ENCODE results near the gene TMPRSS6. TPM values are rescaled to one million over a fixed set of nuclear protein-coding genes. Genes with fewer than 3 reads are reported as not detected.

Gene TMPRSS6
- polyA plus RNA-seq, 3 donors: not detected

DNA sequence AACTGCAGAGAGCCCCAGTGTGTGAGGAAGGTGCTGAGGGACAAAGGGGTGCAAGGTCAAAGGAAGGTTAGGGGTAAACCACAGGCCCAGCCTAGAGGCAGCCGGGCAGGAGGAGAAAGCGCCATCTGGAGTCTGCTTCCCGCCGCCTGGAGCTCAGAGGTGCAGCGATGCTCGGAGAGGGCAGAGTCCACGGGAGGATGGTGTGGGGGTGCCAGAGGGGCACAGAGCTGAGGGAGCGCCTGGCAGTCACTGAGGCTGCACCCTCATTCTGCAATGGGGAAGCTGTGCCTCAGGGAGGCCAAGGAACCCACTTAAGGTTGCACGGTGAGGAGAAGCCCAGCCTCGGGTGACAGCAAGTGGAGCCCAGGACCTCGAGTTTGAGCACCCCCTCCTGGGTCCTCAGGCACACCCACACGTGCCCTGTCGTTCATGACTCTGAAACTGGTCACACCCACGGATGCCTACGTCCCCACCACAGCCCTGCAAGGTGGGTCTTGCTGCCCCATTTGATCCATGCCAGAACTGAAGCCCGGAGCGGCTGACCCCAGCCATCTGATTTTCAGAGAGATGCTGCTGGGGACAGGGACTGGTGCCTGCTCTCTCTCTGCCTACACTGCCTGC, 38.6 kb upstream of the TMPRSS6 start:
- H3K4me1 ChIP-seq (ENCODE audit: control insufficient read depth in 1 of 2, insufficient read depth in 2 of 2, low read length in 2 of 2): no peaks in the 10 kb centered on the region
- H3K79me2 ChIP-seq (ENCODE audit: insufficient read depth, low read length): no peaks in the 10 kb centered on the region

DNA sequence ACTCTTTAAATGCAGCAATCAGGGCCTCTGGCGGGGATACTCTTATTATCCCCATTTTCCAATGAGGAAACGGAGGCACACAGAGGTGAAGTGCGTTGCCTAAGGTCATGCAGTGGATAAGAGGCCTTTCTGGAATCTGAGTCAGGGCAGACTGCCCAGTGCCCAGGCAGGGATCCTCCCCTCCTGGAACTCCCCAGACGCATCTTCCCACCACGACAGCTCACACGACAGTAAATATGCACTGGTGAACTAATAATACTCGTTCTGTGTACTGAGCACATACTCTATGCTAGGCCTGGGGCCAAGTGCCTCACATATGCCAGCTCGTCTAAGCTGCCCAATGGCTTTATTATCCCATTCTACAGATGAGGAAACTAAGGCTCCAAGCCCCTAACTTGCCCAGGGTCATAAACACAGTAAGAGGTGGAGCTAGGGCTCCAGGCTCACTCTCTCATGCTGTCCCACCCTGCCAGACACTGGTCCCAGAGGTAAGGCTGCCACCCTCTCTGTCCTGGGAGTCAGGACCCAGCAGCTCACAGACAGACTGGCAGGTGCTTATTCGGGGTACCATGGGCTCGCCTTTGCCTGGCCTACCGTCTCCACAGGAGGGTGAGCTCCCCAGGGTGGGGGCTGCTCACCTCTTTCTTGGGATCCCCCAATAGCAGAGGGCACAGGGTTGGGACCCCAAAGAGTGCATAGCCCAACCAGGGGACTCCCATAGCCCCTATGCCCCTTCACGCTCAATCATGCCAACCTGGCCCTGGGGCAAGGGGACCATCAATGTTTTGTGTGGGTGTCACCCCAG, 37.9 kb upstream of the TMPRSS6 start:
- H3K36me3 ChIP-seq (replicated peaks in 1 of 2; ENCODE audit: control insufficient read depth in 1 of 2, insufficient read depth in 2 of 2, low read length in 2 of 2): no peaks in the 10 kb centered on the region
- H3K27me3 ChIP-seq (ENCODE audit: control insufficient read depth in 2 of 2, insufficient read depth in 2 of 2, low read length in 2 of 2): no peaks in the 10 kb centered on the region
- H2AFZ ChIP-seq (ENCODE audit: insufficient read depth, low read depth, low read length, poor library complexity, severe bottlenecking): no peak overlapping the region
- H3K4me1 ChIP-seq (ENCODE audit: control insufficient read depth in 1 of 2, insufficient read depth in 2 of 2, low read length in 2 of 2): no peaks in the 10 kb centered on the region
- DNase-seq: no peak
- Mint-ChIP-seq H3K27ac (peak overlapping the region in 1 of 7 donors; percentile 42), H3K4me3 (no peak overlapping the region), H3K27me3 (ENCODE audit: low read depth in 3 of 3) (peaks cover 8 to 14% (median 11%) of the 10 kb centered on the region in 3 donors), H3K9me3 (peaks cover 0 to 6% (median 0%) of the 10 kb centered on the region in 7 donors), H3K36me3 (no peaks in the 10 kb centered on the region), H3K4me1 (peaks cover 3% of the 10 kb centered on the region)
- WGBS (ENCODE audit: insufficient coverage): 96% methylated on average over 11 of the region's 12 CpGs
- H3K4me2 ChIP-seq (replicated peaks; ENCODE audit: extremely low read depth, low read length, poor library complexity, severe bottlenecking): no peak overlapping the region
- H4K20me1 ChIP-seq (ENCODE audit: insufficient read depth, low read length): no peaks in the 10 kb centered on the region
- H3K9me3 ChIP-seq (replicated peaks in 1 of 2; ENCODE audit: control insufficient read depth in 1 of 2, insufficient read depth in 1 of 2, low read length in 2 of 2): no peaks in the 10 kb centered on the region
- intact Hi-C loops (cut with micrococcal nuclease): no loop called here
- H3K79me2 ChIP-seq (ENCODE audit: insufficient read depth, low read length): no peaks in the 10 kb centered on the region
- H3K4me3 ChIP-seq (replicated peaks in 1 of 3; ENCODE audit: low read depth in 2 of 3, low read length in 3 of 3): no peak overlapping the region
- no peak overlapping the region for H3K27ac ChIP-seq (ENCODE audit: low read depth in 1 of 2, low read length in 2 of 2)
- no peak overlapping the region for H3K9ac ChIP-seq (ENCODE audit: insufficient read depth, low read length, poor library complexity, severe bottlenecking)
- TF ChIP-seq, protein P1, sequence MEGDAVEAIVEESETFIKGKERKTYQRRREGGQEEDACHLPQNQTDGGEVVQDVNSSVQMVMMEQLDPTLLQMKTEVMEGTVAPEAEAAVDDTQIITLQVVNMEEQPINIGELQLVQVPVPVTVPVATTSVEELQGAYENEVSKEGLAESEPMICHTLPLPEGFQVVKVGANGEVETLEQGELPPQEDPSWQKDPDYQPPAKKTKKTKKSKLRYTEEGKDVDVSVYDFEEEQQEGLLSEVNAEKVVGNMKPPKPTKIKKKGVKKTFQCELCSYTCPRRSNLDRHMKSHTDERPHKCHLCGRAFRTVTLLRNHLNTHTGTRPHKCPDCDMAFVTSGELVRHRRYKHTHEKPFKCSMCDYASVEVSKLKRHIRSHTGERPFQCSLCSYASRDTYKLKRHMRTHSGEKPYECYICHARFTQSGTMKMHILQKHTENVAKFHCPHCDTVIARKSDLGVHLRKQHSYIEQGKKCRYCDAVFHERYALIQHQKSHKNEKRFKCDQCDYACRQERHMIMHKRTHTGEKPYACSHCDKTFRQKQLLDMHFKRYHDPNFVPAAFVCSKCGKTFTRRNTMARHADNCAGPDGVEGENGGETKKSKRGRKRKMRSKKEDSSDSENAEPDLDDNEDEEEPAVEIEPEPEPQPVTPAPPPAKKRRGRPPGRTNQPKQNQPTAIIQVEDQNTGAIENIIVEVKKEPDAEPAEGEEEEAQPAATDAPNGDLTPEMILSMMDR (IDR thresholded peaks at IDR 0.05): no peak

More for the DNA sequence above, 38.6 kb upstream of the TMPRSS6 start:
- no peak overlapping the region for H3K9ac ChIP-seq (ENCODE audit: insufficient read depth, low read length, poor library complexity, severe bottlenecking)
- peaks cover 0 to 6% (median 0%) of the 10 kb centered on the region in 7 donors for H3K9me3 Mint-ChIP-seq
- peaks cover 8 to 14% (median 12%) of the 10 kb centered on the region in 3 donors for H3K27me3 Mint-ChIP-seq (ENCODE audit: low read depth in 3 of 3)
- H3K36me3 ChIP-seq (replicated peaks in 1 of 2; ENCODE audit: control insufficient read depth in 1 of 2, insufficient read depth in 2 of 2, low read length in 2 of 2): no peaks in the 10 kb centered on the region
- peak overlapping the region in 1 of 2 donors; percentile 25 for H3K4me3 Mint-ChIP-seq
- H3K9me3 ChIP-seq (replicated peaks in 1 of 2; ENCODE audit: control insufficient read depth in 1 of 2, insufficient read depth in 1 of 2, low read length in 2 of 2): no peaks in the 10 kb centered on the region
- no peak overlapping the region for H2AFZ ChIP-seq (ENCODE audit: insufficient read depth, low read depth, low read length, poor library complexity, severe bottlenecking)
- no peaks in the 10 kb centered on the region for H3K27me3 ChIP-seq (ENCODE audit: control insufficient read depth in 2 of 2, insufficient read depth in 2 of 2, low read length in 2 of 2)
- H3K4me3 ChIP-seq (replicated peaks in 1 of 3; ENCODE audit: low read depth in 2 of 3, low read length in 3 of 3): no peak overlapping the region
- no peak for DNase-seq
- intact Hi-C loops (cut with micrococcal nuclease): no loop called here
- H4K20me1 ChIP-seq (ENCODE audit: insufficient read depth, low read length): no peaks in the 10 kb centered on the region
- TF ChIP-seq, protein P1 (IDR thresholded peaks at IDR 0.05): no peak
- peaks cover 3% of the 10 kb centered on the region for H3K4me1 Mint-ChIP-seq
- peak overlapping the region in 1 of 7 donors; percentile 42 for H3K27ac Mint-ChIP-seq
- no peak overlapping the region for H3K4me2 ChIP-seq (replicated peaks; ENCODE audit: extremely low read depth, low read length, poor library complexity, severe bottlenecking)
- no peaks in the 10 kb centered on the region for H3K36me3 Mint-ChIP-seq
- no peak overlapping the region for H3K27ac ChIP-seq (ENCODE audit: low read depth in 1 of 2, low read length in 2 of 2)
- WGBS (ENCODE audit: insufficient coverage): 74% methylated on average over 17 of the region's 17 CpGs

All from CD14-positive monocyte (primary cell).